Measurements from ENCODE around the gene ATIC. TPM values are rescaled to one million over a fixed set of nuclear protein-coding genes. Genes with fewer than 3 reads are reported as not detected.

Gene ATIC
- total RNA-seq, 2 experiments from 2014 or later: 60.8 to 224 TPM

GRCh38 chr2:215369181-215369760, 57.4 kb downstream of the ATIC start:
- H4K20me1 ChIP-seq (ENCODE audit: insufficient read depth, low read length): no peaks in the 10 kb centered on the region
- intact Hi-C loops (cut with micrococcal nuclease; ENCODE audit: unreplicated experiment): no loop called here
- no peak overlapping the region for H3K27ac ChIP-seq (ENCODE audit: low read depth, low read length, poor library complexity, severe bottlenecking)
- peaks cover 35% of the 10 kb centered on the region for H3K36me3 ChIP-seq (ENCODE audit: insufficient read depth, low read length)
- no peaks in the 10 kb centered on the region for H3K4me1 ChIP-seq (ENCODE audit: insufficient read depth, low read length, poor library complexity, severe bottlenecking)
- no TSS peak for BruUV-seq (replicated peaks)
- H3K4me3 ChIP-seq (ENCODE audit: low read depth, low read length, poor library complexity, severe bottlenecking): no peak overlapping the region
- DNase-seq (ENCODE audit: low spot score): no peak
- H2AFZ ChIP-seq (ENCODE audit: low read length): no peak overlapping the region
- no peaks in the 10 kb centered on the region for H3K9me2 ChIP-seq (ENCODE audit: insufficient read depth, low read length)
- POLR2A ChIA-PET: interaction anchor here (0.5 to 0.7 kb wide), 2 partner anchors 488 to 662 kb away, joined by 3 to 7 read pairs; no protein-coding TSS in a partner anchor
- H3K79me2 ChIP-seq (ENCODE audit: insufficient read depth, low read depth, low read length): no peaks in the 10 kb centered on the region
- no peak overlapping the region for H3K4me2 ChIP-seq (ENCODE audit: low read length)
- CTCF ChIA-PET (ENCODE audit: unreplicated experiment): no interaction called here
- H3K9me3 ChIP-seq (ENCODE audit: low read length): no peaks in the 10 kb centered on the region
- TF ChIP-seq EZH2phosphoT487 (IDR thresholded peaks at IDR 0.05; ENCODE audit: borderline replicate concordance, low read depth, low read length): no peak
- no peak for TF ChIP-seq CTCF (conservative IDR thresholded peaks at IDR 0.05; ENCODE audit: low read length)

DNA sequence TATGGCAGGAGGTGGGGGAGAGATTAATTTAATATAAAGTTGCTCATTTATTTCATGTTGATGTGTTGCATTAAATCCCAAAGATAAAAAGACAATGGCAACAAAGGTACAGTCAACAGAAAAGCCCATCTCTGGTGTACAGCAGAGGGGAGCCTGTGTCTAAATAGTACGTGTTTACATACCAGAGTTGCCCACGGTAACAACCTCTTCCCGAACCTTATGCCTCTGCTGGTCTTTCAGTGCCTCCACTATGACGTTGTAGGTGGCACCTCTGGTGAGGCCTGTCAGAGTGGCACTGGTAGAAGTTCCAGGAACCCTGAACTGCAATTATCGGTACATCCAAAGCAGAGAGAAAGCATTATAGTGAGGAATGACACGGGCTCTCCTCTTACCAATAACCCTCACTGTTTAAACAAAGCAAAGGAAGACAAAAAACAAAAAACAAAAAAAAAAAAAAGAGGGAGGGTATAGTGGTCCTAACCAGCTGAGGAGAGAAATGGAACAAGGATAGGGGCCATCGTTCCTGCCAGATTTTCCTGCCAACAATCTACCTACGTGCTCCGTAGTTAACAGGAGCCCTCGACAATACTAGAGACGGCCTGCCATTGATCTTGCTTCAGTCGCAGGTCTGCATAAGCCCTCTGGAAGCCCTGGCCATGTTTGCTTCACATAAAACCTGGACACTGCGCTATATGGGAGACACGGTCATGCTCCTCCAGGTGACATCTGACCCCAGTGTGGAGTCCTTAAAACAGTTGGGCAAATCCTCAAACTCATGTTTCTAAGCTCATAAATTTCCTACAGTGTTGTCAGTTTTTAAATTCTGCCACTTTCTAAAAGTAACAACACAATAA, 58.5 kb downstream of the ATIC start:
- H3K4me1 ChIP-seq (ENCODE audit: insufficient read depth, low read length, poor library complexity, severe bottlenecking): no peaks in the 10 kb centered on the region
- ChIA-PET POLR2A (interaction anchor here (0.5 kb wide), 1 partner anchor 59 kb away, joined by 4 read pairs; no protein-coding TSS in a partner anchor), CTCF (ENCODE audit: unreplicated experiment) (no interaction called here)
- H3K27ac ChIP-seq (ENCODE audit: low read depth, low read length, poor library complexity, severe bottlenecking): no peak overlapping the region
- H3K4me3 ChIP-seq (ENCODE audit: low read depth, low read length, poor library complexity, severe bottlenecking): no peak overlapping the region
- H3K9me2 ChIP-seq (ENCODE audit: insufficient read depth, low read length): no peaks in the 10 kb centered on the region
- H3K4me2 ChIP-seq (ENCODE audit: low read length): no peak overlapping the region
- no TSS peak for BruUV-seq (replicated peaks)
- TF ChIP-seq EZH2phosphoT487 (IDR thresholded peaks at IDR 0.05; ENCODE audit: borderline replicate concordance, low read depth, low read length): no peak
- TF ChIP-seq CTCF (conservative IDR thresholded peaks at IDR 0.05; ENCODE audit: low read length): no peak
- H4K20me1 ChIP-seq (ENCODE audit: insufficient read depth, low read length): no peaks in the 10 kb centered on the region
- intact Hi-C loops (cut with micrococcal nuclease; ENCODE audit: unreplicated experiment): no loop called here
- no peak overlapping the region for H2AFZ ChIP-seq (ENCODE audit: low read length)
- H3K36me3 ChIP-seq (ENCODE audit: insufficient read depth, low read length): peaks cover 24% of the 10 kb centered on the region
- H3K9me3 ChIP-seq (ENCODE audit: low read length): no peaks in the 10 kb centered on the region
- H3K79me2 ChIP-seq (ENCODE audit: insufficient read depth, low read depth, low read length): no peaks in the 10 kb centered on the region
- DNase-seq (ENCODE audit: low spot score): no peak
